HEK293T (cell line): ENCODE data around the gene FEV.

Experiments used
- CTCF ChIA-PET: fragments of 350-600 bp; formaldehyde crosslinking; extraction: SDS; loops from one replicate; lab custom pipeline; 2021; ENCODE audit warnings: antibody characterized with exemption, inconsistent platforms; lab: Yijun Ruan, JAX
- POLR2A ChIA-PET: fragments of 350-600 bp; formaldehyde crosslinking; extraction: SDS; loops from one replicate; lab custom pipeline; 2020; ENCODE audit warnings: antibody characterized with exemption, inconsistent platforms; lab: Yijun Ruan, JAX
- DNase-seq: peaks from one replicate; pipeline ENCODE4 v3.0.0; 2012; ENCODE audit warnings: mixed read lengths; ENCODE audit errors: extremely low spot score
- ARNT ChIP-seq: fragments of 450-650 bp; IDR thresholded peaks from 2 replicates; pipeline ENCODE4 v1.6.1; 2017; ENCODE audit warnings: mild to moderate bottlenecking
- BHLHE40 ChIP-seq: fragments of 450-650 bp; IDR thresholded peaks from 2 replicates; pipeline ENCODE4 v1.6.1; 2016; ENCODE audit warnings: mild to moderate bottlenecking, moderate library complexity, borderline replicate concordance
- CTBP1 ChIP-seq: fragments of 450-650 bp; IDR thresholded peaks from 2 replicates; pipeline ENCODE4 v1.6.1; 2016; ENCODE audit warnings: borderline replicate concordance
- ELF4 ChIP-seq: fragments of 450-650 bp; IDR thresholded peaks from 2 replicates; pipeline ENCODE4 v1.6.1; 2017; ENCODE audit warnings: antibody characterized with exemption
- FOXA1 ChIP-seq: fragments of 450-650 bp; IDR thresholded peaks from 2 replicates; pipeline ENCODE4 v1.6.1; 2016; ENCODE audit warnings: mild to moderate bottlenecking
- FOXK2 ChIP-seq: fragments of 450-650 bp; IDR thresholded peaks from 2 replicates; pipeline ENCODE4 v1.6.1; 2016; ENCODE audit warnings: mild to moderate bottlenecking
- FOXM1 ChIP-seq: fragments of 450-650 bp; IDR thresholded peaks from 2 replicates; pipeline ENCODE4 v1.6.1; 2017; ENCODE audit warnings: mild to moderate bottlenecking, borderline replicate concordance
- HDGF ChIP-seq: fragments of 450-650 bp; IDR thresholded peaks from 2 replicates; pipeline ENCODE4 v1.6.1; 2017; ENCODE audit warnings: antibody characterized with exemption, borderline replicate concordance
- L3MBTL2 ChIP-seq: fragments of 450-650 bp; conservative IDR thresholded peaks from 2 replicates; pipeline ENCODE4 v1.6.1; 2016; ENCODE audit warnings: mild to moderate bottlenecking
- LEF1 ChIP-seq: fragments of 450-650 bp; IDR thresholded peaks from 2 replicates; pipeline ENCODE4 v1.6.1; 2017; ENCODE audit warnings: mild to moderate bottlenecking, borderline replicate concordance
- NFRKB ChIP-seq: fragments of 450-650 bp; IDR thresholded peaks from 2 replicates; pipeline ENCODE4 v1.6.1; 2016; ENCODE audit warnings: mild to moderate bottlenecking, moderate library complexity
- PKNOX1 ChIP-seq: fragments of 450-650 bp; IDR thresholded peaks from 2 replicates; pipeline ENCODE4 v1.6.1; 2016
- SP1 ChIP-seq: fragments of 450-650 bp; IDR thresholded peaks from 2 replicates; pipeline ENCODE4 v1.6.1; 2017
- SUZ12 ChIP-seq: fragments of 450-650 bp; IDR thresholded peaks from 2 replicates; pipeline ENCODE4 v1.6.1; 2016; ENCODE audit warnings: mild to moderate bottlenecking
- TARDBP ChIP-seq: fragments of 450-650 bp; IDR thresholded peaks from 2 replicates; pipeline ENCODE4 v1.6.1; 2016
- ZNF384 ChIP-seq: fragments of 450-650 bp; IDR thresholded peaks from 2 replicates; pipeline ENCODE4 v1.6.1; 2016

Gene FEV

GRCh38 chr2:218984239-218985020, 554 bp downstream of the FEV start:
- ChIA-PET POLR2A (no interaction called here), CTCF (interaction anchor here (0.5 to 1.5 kb wide), 2 partner anchors 9 to 21 kb away, joined by 3 read pairs; no protein-coding TSS in a partner anchor)
- no peak for DNase-seq
- TF ChIP-seq FOXK2, result no peak
- TF ChIP-seq L3MBTL2, result no peak
- no peak for TF ChIP-seq LEF1
- no peak for TF ChIP-seq BHLHE40
- no peak for TF ChIP-seq SUZ12
- TF ChIP-seq HDGF, result no peak
- no peak for TF ChIP-seq ARNT

GRCh38 chr2:218983934-218984238, 1.1 kb downstream of the FEV start:
- DNase-seq, result no peak
- ChIA-PET CTCF (interaction anchor here (1.1 to 1.5 kb wide), 2 partner anchors 22 to 46 kb away, joined by 3 read pairs; no protein-coding TSS in a partner anchor), POLR2A (no interaction called here)
- TF ChIP-seq LEF1 (no peak), SUZ12 (no peak), FOXA1 (no peak), BHLHE40 (no peak), ARNT (no peak), FOXM1 (no peak), L3MBTL2 (no peak), ZNF384 (no peak), CTBP1 (no peak), NFRKB (no peak), FOXK2 (no peak), PKNOX1 (no peak), HDGF (no peak), TARDBP (no peak), ELF4 (no peak), SP1 (no peak)

DNA sequence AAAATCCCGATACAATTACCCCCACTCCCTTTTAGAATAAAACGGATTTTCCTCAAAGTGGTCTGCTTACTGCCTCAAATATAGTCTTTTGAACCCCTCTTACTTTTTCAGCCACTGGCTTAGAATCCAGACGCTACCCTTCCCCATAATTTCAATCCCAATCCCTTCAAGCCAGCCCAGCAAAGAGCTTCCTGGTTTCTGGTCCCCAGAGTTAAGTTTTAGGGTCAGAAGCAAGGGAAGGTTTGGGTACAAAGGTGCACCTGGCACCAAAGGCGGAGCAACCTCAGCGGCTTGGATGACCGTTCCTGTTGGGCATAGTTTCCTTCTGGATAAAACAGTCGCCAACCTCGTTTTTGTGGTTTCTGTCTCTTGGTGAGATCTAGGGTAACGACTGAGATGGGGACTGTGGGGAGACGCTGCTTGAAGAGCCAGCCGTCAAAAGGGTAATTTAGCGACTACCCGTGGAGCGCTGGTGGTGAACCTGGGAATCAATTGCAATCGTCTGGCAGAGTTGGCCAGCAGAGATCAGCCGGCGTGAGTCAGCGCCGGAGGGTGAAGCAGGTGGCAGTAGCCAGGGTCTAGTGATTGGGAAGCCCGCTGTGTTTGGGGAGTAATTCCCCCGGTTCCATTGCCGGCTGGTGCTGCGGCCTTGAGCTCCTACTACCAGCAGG, 1.6 kb downstream of the FEV start:
- no peak for DNase-seq
- ChIA-PET POLR2A (no interaction called here), CTCF (interaction anchor here (1.1 to 1.5 kb wide), 3 partner anchors 19 to 47 kb away, joined by 3 to 5 read pairs (median 3); no protein-coding TSS in a partner anchor)
- TF ChIP-seq FOXM1 (no peak), TARDBP (no peak), ZNF384 (no peak), CTBP1 (no peak), ARNT (no peak), SP1 (no peak), FOXA1 (no peak), PKNOX1 (no peak), HDGF (no peak), L3MBTL2 (no peak), BHLHE40 (no peak)

DNA sequence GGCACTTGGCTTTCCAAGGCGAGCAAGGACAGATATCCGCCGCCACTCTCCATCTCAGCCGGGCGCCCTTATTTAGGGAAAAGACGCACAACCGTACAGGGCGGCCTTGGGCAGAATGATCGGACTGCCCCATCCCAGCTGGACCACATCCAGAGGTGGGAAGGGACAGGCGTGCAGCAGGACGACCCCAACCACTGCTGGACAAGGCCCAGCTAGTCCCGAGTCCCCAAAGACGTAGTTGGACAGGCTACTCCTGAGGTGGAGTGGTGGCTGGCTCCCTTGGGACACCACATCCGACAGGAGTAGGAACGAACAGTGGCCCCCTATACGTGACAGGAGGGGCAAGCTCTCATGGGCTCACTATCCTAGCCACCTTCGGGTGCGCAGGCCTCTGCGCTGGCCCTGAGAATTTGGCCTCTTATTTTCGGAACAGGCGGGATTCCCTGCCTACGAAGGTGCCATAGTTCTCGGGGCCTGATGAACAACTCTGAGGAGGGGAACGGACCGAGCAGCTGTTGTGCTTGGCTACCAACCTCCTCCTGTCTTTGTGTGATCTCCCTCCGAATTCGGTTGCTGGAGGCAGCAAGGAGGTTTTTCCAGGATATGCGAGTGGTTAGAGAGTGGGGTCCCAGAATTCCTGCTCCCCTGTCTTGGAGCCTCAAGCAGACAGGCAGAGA, 2.3 kb downstream of the FEV start:
- CTCF ChIA-PET, result interaction anchor here (1.1 kb wide), 2 partner anchors 20 to 47 kb away, joined by 3 to 5 read pairs; no protein-coding TSS in a partner anchor

More for the DNA sequence above, 2.3 kb downstream of the FEV start:
- POLR2A ChIA-PET, result no interaction called here
- no peak for DNase-seq
- TF ChIP-seq ELF4 (no peak), LEF1 (no peak), BHLHE40 (no peak), SP1 (no peak), NFRKB (no peak), PKNOX1 (no peak), CTBP1 (no peak), FOXM1 (no peak), TARDBP (no peak), ZNF384 (no peak), FOXK2 (no peak), HDGF (no peak), SUZ12 (no peak), L3MBTL2 (no peak), ARNT (no peak), FOXA1 (no peak)
